GM10266 (cell line): ENCODE measurements around the gene R3HCC1L.
"Not testable (repeated sequence)": the region's sequence is repeated elsewhere in the genome, so short reads cannot be mapped to it uniquely, and the experiment has no call there.

Experiments
- DNase-seq: peaks from one replicate; pipeline ENCODE4 v3.0.0; 2012; ENCODE audit errors: extremely low spot score
- TF ChIP-seq, protein P1 (sequence below): IDR thresholded peaks from 2 replicates; pipeline ENCODE4 v1.5.1; 2012; ENCODE audit warnings: mild to moderate bottlenecking, low read depth; ENCODE audit not compliant: control insufficient read depth, insufficient read depth; ENCODE audit errors: missing control alignments

R3HCC1L gene

GRCh38 chr10:98223874-98224273 is 89.4 kb downstream of the R3HCC1L start:
- DNase-seq, result no peak
- TF ChIP-seq, protein P1, sequence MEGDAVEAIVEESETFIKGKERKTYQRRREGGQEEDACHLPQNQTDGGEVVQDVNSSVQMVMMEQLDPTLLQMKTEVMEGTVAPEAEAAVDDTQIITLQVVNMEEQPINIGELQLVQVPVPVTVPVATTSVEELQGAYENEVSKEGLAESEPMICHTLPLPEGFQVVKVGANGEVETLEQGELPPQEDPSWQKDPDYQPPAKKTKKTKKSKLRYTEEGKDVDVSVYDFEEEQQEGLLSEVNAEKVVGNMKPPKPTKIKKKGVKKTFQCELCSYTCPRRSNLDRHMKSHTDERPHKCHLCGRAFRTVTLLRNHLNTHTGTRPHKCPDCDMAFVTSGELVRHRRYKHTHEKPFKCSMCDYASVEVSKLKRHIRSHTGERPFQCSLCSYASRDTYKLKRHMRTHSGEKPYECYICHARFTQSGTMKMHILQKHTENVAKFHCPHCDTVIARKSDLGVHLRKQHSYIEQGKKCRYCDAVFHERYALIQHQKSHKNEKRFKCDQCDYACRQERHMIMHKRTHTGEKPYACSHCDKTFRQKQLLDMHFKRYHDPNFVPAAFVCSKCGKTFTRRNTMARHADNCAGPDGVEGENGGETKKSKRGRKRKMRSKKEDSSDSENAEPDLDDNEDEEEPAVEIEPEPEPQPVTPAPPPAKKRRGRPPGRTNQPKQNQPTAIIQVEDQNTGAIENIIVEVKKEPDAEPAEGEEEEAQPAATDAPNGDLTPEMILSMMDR, result no peak

- TF ChIP-seq, protein P1, result no peak
- no peak for DNase-seq
These were observed 90.1 kb downstream of the R3HCC1L start for GRCh38 chr10:98224509-98224908.

- no peak for DNase-seq
- TF ChIP-seq, protein P1, result no peak
These were observed 90.5 kb downstream of the R3HCC1L start for GRCh38 chr10:98224996-98225395.

DNA sequence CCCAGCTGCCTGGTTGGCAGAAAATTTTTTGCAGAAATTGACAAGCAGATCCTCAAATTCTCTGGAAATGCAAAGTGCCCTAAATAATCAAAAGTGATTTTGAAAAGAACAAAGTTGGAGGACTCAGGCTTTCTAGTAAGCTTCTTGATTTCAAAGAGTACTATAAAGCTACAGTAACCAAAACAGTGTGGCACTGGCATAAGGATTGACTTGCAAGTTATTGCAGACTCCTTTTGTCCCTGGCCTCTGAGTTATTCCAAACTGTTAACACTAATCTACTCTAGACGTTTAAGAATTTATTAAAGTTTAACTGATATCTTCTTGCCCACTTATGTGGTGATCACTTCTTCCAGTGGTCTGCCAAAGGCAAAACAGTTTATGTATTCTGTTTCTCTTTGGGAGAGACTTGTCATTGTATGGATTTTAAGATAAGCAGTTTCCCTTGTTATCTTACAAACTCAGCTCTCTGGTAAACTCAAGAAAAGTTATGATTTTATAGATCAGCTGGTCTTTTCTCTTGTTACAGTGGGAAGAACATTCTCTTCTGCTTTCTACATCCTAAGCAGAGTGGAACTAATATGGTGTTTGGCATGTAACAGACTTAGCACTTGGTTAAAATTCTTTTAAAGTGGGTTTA is 92.2 kb downstream of the R3HCC1L start:
- TF ChIP-seq, protein P1, result no peak
- no peak for DNase-seq

DNA sequence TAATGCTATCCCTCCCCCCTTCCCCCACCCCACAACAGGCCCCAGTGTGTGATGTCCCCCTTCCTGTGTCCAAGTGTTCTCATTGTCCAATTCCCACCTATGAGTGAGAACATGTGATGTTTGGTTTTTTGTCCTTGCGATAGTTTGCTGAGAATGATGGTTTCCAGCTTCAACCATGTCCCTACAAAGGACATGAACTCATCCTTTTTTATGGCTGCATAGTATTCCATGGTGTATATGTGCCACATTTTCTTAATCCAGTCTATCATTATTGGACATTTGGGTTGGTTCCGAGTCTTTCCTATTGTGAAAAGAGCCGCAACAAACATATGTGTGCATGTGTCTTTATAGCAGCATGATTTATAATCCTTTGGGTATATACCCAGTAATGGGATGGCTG is 93.3 kb downstream of the R3HCC1L start:
- not testable (repeated sequence) for DNase-seq

DNA sequence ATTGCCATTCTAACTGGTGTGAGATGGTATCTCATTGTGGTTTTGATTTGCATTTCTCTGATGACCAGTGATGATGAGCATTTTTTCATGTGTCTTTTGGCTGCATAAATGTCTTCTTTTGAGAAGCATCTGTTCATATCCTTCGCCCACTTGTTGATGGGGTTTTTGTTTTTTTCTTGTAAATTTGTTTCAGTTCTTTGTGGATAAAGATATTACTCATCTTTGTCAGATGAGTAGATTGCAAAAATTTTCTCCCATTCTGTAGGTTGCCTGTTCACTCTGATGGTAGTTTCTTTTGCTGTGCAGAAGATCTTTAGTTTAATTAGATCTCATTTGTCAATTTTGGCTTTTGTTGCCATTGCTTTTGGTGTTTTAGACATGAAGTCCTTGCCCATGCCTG is 93.8 kb downstream of the R3HCC1L start:
- DNase-seq, result not testable (repeated sequence)

DNA sequence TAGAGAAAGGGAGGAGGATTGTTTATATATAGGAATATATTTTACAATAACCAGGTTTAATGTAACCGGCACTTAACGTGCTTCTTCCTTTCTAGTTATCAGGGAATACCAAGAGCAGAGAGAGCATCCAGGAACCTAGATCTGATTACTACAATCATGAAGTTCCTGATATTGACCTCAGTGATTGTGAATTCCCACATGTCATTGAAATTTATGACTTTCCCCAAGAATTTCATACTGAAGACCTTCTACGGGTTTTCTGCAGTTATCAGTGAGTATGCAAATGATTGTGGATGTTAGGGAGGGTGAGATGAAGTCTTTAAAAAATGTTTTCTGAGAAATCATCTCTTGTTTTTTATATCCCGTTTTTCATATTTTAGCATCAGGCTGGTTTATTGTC is 97.0 kb downstream of the R3HCC1L start:
- TF ChIP-seq, protein P1, result no peak
- DNase-seq, result no peak

DNA sequence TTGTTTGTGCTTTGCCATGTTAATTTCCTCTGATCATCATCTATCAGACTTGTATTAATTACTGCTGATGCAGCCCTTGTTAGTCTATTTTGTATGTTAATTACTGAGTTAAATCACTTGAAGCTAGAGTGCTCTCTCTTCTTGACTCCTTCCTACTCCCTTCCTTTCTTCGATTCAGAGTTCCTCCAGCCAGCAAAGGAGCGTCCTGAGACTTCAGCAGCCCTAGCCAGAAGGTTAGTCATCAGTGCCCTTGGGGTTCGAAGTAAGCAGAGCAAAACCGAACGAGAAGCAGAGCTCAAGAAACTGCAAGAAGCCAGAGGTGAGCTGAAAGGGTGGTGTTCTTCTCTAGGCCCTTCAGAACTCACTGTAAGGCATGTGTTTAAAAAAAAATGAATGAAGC is 101.4 kb downstream of the R3HCC1L start:
- TF ChIP-seq, protein P1, result no peak
- no peak for DNase-seq
